ENCODE data around the gene ARHGAP26. TPM values are rescaled to one million over a fixed set of nuclear protein-coding genes. Genes with fewer than 3 reads are reported as not detected.
A peak's percentile ranks its signal among the peaks of the same experiment; 100 is the strongest.

ARHGAP26 gene
- total RNA-seq, 1 experiment from 2014 or later, result 65.5 TPM

DNA sequence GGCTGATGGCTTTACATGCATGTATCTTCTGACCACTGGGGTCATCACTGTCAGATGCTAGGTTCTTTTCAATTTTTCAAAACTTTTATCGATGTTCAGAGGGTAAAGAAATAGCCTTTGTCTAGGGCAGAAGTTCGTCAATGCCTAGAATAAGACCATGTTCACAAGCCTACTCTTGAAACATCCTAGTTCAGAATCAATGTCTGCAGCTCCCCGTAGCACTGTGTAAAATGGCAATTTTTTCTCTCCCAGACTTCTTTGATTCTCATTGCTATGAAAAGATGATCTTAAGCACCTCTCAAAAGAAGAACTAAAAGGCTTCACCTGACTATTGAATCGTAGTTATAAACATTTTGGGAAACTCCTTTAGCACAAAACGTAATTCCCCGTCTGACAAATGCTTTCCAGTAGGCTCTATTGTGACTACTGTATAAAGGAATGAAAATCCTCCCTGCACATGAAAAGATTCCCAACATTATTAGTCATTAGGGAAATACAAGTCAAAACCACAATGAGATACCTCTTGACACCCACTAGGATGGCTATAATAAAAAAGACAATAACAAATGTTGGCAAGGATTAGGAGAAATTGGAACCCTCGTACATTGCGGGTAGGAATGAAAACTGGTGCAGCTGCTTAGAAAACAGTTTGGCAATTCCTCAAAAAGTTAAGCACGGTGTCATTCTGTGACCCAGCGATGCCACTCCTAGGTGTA lies 263.5 kb downstream of the ARHGAP26 start:
- no peaks in the 10 kb centered on the region for H3K36me3 ChIP-seq (ENCODE audit: control insufficient read depth, insufficient read depth, low read length)
- CTCF ChIA-PET, result no interaction called here
- H3K4me3 ChIP-seq (ENCODE audit: low read depth in 2 of 2, low read length in 2 of 2), result no peak overlapping the region
- ATAC-seq (peak; percentile 88), DNase-seq (ENCODE audit: low read depth, low spot score) (peak; percentile 89)
- H3K27me3 ChIP-seq (ENCODE audit: control insufficient read depth, insufficient read depth, low read length), result no peaks in the 10 kb centered on the region
- peaks cover 9% of the 10 kb centered on the region for H3K4me1 ChIP-seq (ENCODE audit: control insufficient read depth, insufficient read depth, low read length)
- BruUV-seq (replicated peaks), result no TSS peak
- peak; percentile 69 for TF ChIP-seq TCF7L2 (IDR thresholded peaks at IDR 0.05; ENCODE audit: low read depth, low read length)
- TF ChIP-seq SIN3A (IDR thresholded peaks at IDR 0.05; ENCODE audit: borderline replicate concordance, insufficient read depth, low read depth, low read length), result no peak
- peak; percentile 29; the same call in 1 of the 2 replicates for TF ChIP-seq POLR2AphosphoS5 (IDR thresholded peaks at IDR 0.05; ENCODE audit: low read depth, low read length)
- TF ChIP-seq, protein P1, sequence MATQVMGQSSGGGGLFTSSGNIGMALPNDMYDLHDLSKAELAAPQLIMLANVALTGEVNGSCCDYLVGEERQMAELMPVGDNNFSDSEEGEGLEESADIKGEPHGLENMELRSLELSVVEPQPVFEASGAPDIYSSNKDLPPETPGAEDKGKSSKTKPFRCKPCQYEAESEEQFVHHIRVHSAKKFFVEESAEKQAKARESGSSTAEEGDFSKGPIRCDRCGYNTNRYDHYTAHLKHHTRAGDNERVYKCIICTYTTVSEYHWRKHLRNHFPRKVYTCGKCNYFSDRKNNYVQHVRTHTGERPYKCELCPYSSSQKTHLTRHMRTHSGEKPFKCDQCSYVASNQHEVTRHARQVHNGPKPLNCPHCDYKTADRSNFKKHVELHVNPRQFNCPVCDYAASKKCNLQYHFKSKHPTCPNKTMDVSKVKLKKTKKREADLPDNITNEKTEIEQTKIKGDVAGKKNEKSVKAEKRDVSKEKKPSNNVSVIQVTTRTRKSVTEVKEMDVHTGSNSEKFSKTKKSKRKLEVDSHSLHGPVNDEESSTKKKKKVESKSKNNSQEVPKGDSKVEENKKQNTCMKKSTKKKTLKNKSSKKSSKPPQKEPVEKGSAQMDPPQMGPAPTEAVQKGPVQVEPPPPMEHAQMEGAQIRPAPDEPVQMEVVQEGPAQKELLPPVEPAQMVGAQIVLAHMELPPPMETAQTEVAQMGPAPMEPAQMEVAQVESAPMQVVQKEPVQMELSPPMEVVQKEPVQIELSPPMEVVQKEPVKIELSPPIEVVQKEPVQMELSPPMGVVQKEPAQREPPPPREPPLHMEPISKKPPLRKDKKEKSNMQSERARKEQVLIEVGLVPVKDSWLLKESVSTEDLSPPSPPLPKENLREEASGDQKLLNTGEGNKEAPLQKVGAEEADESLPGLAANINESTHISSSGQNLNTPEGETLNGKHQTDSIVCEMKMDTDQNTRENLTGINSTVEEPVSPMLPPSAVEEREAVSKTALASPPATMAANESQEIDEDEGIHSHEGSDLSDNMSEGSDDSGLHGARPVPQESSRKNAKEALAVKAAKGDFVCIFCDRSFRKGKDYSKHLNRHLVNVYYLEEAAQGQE (IDR thresholded peaks at IDR 0.05; ENCODE audit: insufficient read depth in 1 of 2, low read depth in 2 of 2, low read length in 1 of 2), result no peak
- intact Hi-C loops (cut with micrococcal nuclease; ENCODE audit: unreplicated experiment), result no loop called here
- POLR2A ChIA-PET, result no interaction called here
- no peaks in the 10 kb centered on the region for H3K9me3 ChIP-seq (ENCODE audit: control insufficient read depth, insufficient read depth, low read depth, low read length)
- in situ Hi-C loops (cut with HindIII; ENCODE audit: low pct_unique_long_range_greater_than_20kb, low sequenced_read_pairs), result no loop called here
- peak overlapping the region; percentile 18; the same call in 1 of the 2 replicates for H3K27ac ChIP-seq (ENCODE audit: low read length)

DNA sequence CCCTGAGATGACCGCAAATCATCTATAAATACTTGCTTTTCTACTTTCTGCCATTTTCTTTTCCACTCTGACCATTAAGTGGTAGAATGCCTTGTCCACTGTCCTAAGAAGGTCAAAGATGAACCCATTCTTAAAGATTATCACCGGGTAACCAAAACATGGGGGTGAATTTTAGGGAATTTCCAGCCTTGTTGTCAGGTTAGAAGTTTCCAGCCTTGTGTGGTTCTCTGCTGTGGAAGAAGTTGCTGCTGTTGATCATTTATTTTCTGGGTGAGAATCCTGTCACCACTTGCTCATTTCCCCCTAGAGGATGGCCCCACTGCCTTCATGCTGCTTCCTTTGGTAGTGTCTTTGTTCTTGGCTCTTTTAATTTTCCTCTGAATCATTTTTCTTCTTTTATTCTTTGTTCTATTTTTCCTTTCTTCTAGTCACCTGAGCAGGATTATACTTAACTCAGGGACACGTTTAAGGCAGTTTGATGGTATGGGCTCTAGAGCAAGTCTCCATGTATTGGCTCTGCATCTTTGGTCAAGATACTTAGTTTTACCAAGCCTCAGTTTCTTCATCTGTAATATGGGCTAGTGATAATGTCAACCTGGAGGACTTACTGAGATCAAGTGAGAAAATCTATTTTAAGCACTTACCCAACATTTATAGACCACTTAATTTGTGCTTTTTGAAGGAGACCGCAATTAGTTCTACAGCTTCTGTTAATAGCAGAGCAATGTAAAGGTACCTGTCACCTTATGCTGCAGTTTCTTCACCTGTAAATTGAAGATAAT lies 266.2 kb downstream of the ARHGAP26 start:
- Histone ChIP-seq H3K4me3 (ENCODE audit: low read depth in 2 of 2, low read length in 2 of 2) (no peak overlapping the region), H3K27ac (ENCODE audit: low read length) (no peak overlapping the region), H3K4me1 (ENCODE audit: control insufficient read depth, insufficient read depth, low read length) (peaks cover 9% of the 10 kb centered on the region), H3K9me3 (ENCODE audit: control insufficient read depth, insufficient read depth, low read depth, low read length) (no peaks in the 10 kb centered on the region), H3K27me3 (ENCODE audit: control insufficient read depth, insufficient read depth, low read length) (no peaks in the 10 kb centered on the region), H3K36me3 (ENCODE audit: control insufficient read depth, insufficient read depth, low read length) (no peaks in the 10 kb centered on the region)
- in situ Hi-C loops (cut with HindIII; ENCODE audit: low pct_unique_long_range_greater_than_20kb, low sequenced_read_pairs), result no loop called here
- ChIA-PET POLR2A (no interaction called here), CTCF (no interaction called here)
- no peak for ATAC-seq
- TF ChIP-seq TCF7L2 (IDR thresholded peaks at IDR 0.05; ENCODE audit: low read depth, low read length) (no peak), POLR2AphosphoS5 (IDR thresholded peaks at IDR 0.05; ENCODE audit: low read depth, low read length) (no peak), SIN3A (IDR thresholded peaks at IDR 0.05; ENCODE audit: borderline replicate concordance, insufficient read depth, low read depth, low read length) (no peak)
- TF ChIP-seq, protein P2, sequence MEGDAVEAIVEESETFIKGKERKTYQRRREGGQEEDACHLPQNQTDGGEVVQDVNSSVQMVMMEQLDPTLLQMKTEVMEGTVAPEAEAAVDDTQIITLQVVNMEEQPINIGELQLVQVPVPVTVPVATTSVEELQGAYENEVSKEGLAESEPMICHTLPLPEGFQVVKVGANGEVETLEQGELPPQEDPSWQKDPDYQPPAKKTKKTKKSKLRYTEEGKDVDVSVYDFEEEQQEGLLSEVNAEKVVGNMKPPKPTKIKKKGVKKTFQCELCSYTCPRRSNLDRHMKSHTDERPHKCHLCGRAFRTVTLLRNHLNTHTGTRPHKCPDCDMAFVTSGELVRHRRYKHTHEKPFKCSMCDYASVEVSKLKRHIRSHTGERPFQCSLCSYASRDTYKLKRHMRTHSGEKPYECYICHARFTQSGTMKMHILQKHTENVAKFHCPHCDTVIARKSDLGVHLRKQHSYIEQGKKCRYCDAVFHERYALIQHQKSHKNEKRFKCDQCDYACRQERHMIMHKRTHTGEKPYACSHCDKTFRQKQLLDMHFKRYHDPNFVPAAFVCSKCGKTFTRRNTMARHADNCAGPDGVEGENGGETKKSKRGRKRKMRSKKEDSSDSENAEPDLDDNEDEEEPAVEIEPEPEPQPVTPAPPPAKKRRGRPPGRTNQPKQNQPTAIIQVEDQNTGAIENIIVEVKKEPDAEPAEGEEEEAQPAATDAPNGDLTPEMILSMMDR (IDR thresholded peaks at IDR 0.05), result no peak
- TF ChIP-seq, protein P1 (IDR thresholded peaks at IDR 0.05; ENCODE audit: insufficient read depth in 1 of 2, low read depth in 2 of 2, low read length in 1 of 2), result no peak
- intact Hi-C loops (cut with micrococcal nuclease; ENCODE audit: unreplicated experiment), result no loop called here
- no TSS peak for BruUV-seq (replicated peaks)
- no peak for DNase-seq (ENCODE audit: low read depth, low spot score)
